ENCODE data around the gene COL4A1.

Gene COL4A1

GRCh38 chr13:110133425-110134235 is 173.3 kb downstream of the COL4A1 start:
- peaks cover 1% of the 10 kb centered on the region for H3K27me3 ChIP-seq (ENCODE audit: insufficient read depth, insufficient read length)
- H3K4me3 ChIP-seq (ENCODE audit: insufficient read length, low read depth): no peak overlapping the region
- no peak for DNase-seq (ENCODE audit: low read depth, low spot score)
- TF ChIP-seq SUZ12 (IDR thresholded peaks at IDR 0.05; ENCODE audit: extremely low read depth, insufficient read depth, insufficient read length) (no peak), ZNF274 (IDR thresholded peaks at IDR 0.05; ENCODE audit: low read depth, low read length) (no peak), YY1 (IDR thresholded peaks at IDR 0.05; ENCODE audit: insufficient read depth, insufficient read length) (no peak)
- H3K4me1 ChIP-seq (ENCODE audit: insufficient read depth, insufficient read length): peaks cover 11% of the 10 kb centered on the region
- peaks cover 7% of the 10 kb centered on the region for H3K9me3 ChIP-seq (ENCODE audit: insufficient read depth, low read length)
- H3K9ac ChIP-seq (ENCODE audit: insufficient read length, low read depth): no peak overlapping the region
- no peaks in the 10 kb centered on the region for H3K36me3 ChIP-seq (ENCODE audit: insufficient read depth, insufficient read length, low read length)

GRCh38 chr13:110132225-110132982 is 174.6 kb downstream of the COL4A1 start:
- no peak for TF ChIP-seq ZNF274 (IDR thresholded peaks at IDR 0.05; ENCODE audit: low read depth, low read length)
- no peak for TF ChIP-seq YY1 (IDR thresholded peaks at IDR 0.05; ENCODE audit: insufficient read depth, insufficient read length)
- TF ChIP-seq SUZ12 (IDR thresholded peaks at IDR 0.05; ENCODE audit: extremely low read depth, insufficient read depth, insufficient read length): no peak
- Histone ChIP-seq H3K4me1 (ENCODE audit: insufficient read depth, insufficient read length) (peaks cover 10% of the 10 kb centered on the region), H3K4me3 (ENCODE audit: insufficient read length, low read depth) (no peak overlapping the region), H3K9me3 (ENCODE audit: insufficient read depth, low read length) (peaks cover 16% of the 10 kb centered on the region), H3K9ac (ENCODE audit: insufficient read length, low read depth) (peak overlapping the region; percentile 21), H3K27me3 (ENCODE audit: insufficient read depth, insufficient read length) (no peaks in the 10 kb centered on the region), H3K36me3 (ENCODE audit: insufficient read depth, insufficient read length, low read length) (no peaks in the 10 kb centered on the region)
- no peak for DNase-seq (ENCODE audit: low read depth, low spot score)

GRCh38 chr13:110131424-110131823 is 175.5 kb downstream of the COL4A1 start:
- no peaks in the 10 kb centered on the region for H3K27me3 ChIP-seq (ENCODE audit: insufficient read depth, insufficient read length)
- no peak overlapping the region for H3K4me3 ChIP-seq (ENCODE audit: insufficient read length, low read depth)
- H3K36me3 ChIP-seq (ENCODE audit: insufficient read depth, insufficient read length, low read length): no peaks in the 10 kb centered on the region
- no peak for TF ChIP-seq YY1 (IDR thresholded peaks at IDR 0.05; ENCODE audit: insufficient read depth, insufficient read length)
- TF ChIP-seq ZNF274 (IDR thresholded peaks at IDR 0.05; ENCODE audit: low read depth, low read length): no peak
- TF ChIP-seq SUZ12 (IDR thresholded peaks at IDR 0.05; ENCODE audit: extremely low read depth, insufficient read depth, insufficient read length): no peak
- H3K4me1 ChIP-seq (ENCODE audit: insufficient read depth, insufficient read length): peaks cover 10% of the 10 kb centered on the region
- H3K9me3 ChIP-seq (ENCODE audit: insufficient read depth, low read length): peaks cover 16% of the 10 kb centered on the region
- H3K9ac ChIP-seq (ENCODE audit: insufficient read length, low read depth): no peak overlapping the region
- no peak for DNase-seq (ENCODE audit: low read depth, low spot score)

GRCh38 chr13:110130431-110130830 is 176.5 kb downstream of the COL4A1 start:
- no peaks in the 10 kb centered on the region for H3K27me3 ChIP-seq (ENCODE audit: insufficient read depth, insufficient read length)
- H3K36me3 ChIP-seq (ENCODE audit: insufficient read depth, insufficient read length, low read length): no peaks in the 10 kb centered on the region
- no peak overlapping the region for H3K4me3 ChIP-seq (ENCODE audit: insufficient read length, low read depth)
- TF ChIP-seq YY1 (IDR thresholded peaks at IDR 0.05; ENCODE audit: insufficient read depth, insufficient read length): no peak
- TF ChIP-seq ZNF274 (IDR thresholded peaks at IDR 0.05; ENCODE audit: low read depth, low read length): no peak
- TF ChIP-seq SUZ12 (IDR thresholded peaks at IDR 0.05; ENCODE audit: extremely low read depth, insufficient read depth, insufficient read length): no peak
- peaks cover 16% of the 10 kb centered on the region for H3K9me3 ChIP-seq (ENCODE audit: insufficient read depth, low read length)
- no peak overlapping the region for H3K9ac ChIP-seq (ENCODE audit: insufficient read length, low read depth)
- H3K4me1 ChIP-seq (ENCODE audit: insufficient read depth, insufficient read length): peaks cover 12% of the 10 kb centered on the region
- no peak for DNase-seq (ENCODE audit: low read depth, low spot score)

GRCh38 chr13:110129539-110130186 is 177.3 kb downstream of the COL4A1 start:
- H3K4me1 ChIP-seq (ENCODE audit: insufficient read depth, insufficient read length): peaks cover 20% of the 10 kb centered on the region

GRCh38 chr13:110129076-110129475 is 177.9 kb downstream of the COL4A1 start:
- Histone ChIP-seq H3K4me3 (ENCODE audit: insufficient read length, low read depth) (no peak overlapping the region), H3K9me3 (ENCODE audit: insufficient read depth, low read length) (peaks cover 16% of the 10 kb centered on the region), H3K9ac (ENCODE audit: insufficient read length, low read depth) (no peak overlapping the region), H3K36me3 (ENCODE audit: insufficient read depth, insufficient read length, low read length) (no peaks in the 10 kb centered on the region), H3K27me3 (ENCODE audit: insufficient read depth, insufficient read length) (no peaks in the 10 kb centered on the region), H3K4me1 (ENCODE audit: insufficient read depth, insufficient read length) (peaks cover 20% of the 10 kb centered on the region)
- no peak for TF ChIP-seq SUZ12 (IDR thresholded peaks at IDR 0.05; ENCODE audit: extremely low read depth, insufficient read depth, insufficient read length)
- TF ChIP-seq ZNF274 (IDR thresholded peaks at IDR 0.05; ENCODE audit: low read depth, low read length): no peak
- no peak for TF ChIP-seq YY1 (IDR thresholded peaks at IDR 0.05; ENCODE audit: insufficient read depth, insufficient read length)
- DNase-seq (ENCODE audit: low read depth, low spot score): no peak

More at GRCh38 chr13:110129539-110130186, 177.3 kb downstream of the COL4A1 start:
- Histone ChIP-seq H3K36me3 (ENCODE audit: insufficient read depth, insufficient read length, low read length) (no peaks in the 10 kb centered on the region), H3K9ac (ENCODE audit: insufficient read length, low read depth) (no peak overlapping the region), H3K4me3 (ENCODE audit: insufficient read length, low read depth) (no peak overlapping the region), H3K27me3 (ENCODE audit: insufficient read depth, insufficient read length) (no peaks in the 10 kb centered on the region), H3K9me3 (ENCODE audit: insufficient read depth, low read length) (peaks cover 16% of the 10 kb centered on the region)
- TF ChIP-seq YY1 (IDR thresholded peaks at IDR 0.05; ENCODE audit: insufficient read depth, insufficient read length) (no peak), SUZ12 (IDR thresholded peaks at IDR 0.05; ENCODE audit: extremely low read depth, insufficient read depth, insufficient read length) (no peak), ZNF274 (IDR thresholded peaks at IDR 0.05; ENCODE audit: low read depth, low read length) (no peak)
- no peak for DNase-seq (ENCODE audit: low read depth, low spot score)
